Amniotic epithelial cell (primary cell): ENCODE measurements around the gene RTF2.
"Not testable (repeated sequence)": the region's sequence is repeated elsewhere in the genome, so short reads cannot be mapped to it uniquely, and the experiment has no call there.

Experiments
- DNase-seq: peaks from one replicate; pipeline ENCODE4 v3.0.0-alpha.2; 2010; ENCODE audit warnings: low read depth

The RTF2 gene

DNA sequence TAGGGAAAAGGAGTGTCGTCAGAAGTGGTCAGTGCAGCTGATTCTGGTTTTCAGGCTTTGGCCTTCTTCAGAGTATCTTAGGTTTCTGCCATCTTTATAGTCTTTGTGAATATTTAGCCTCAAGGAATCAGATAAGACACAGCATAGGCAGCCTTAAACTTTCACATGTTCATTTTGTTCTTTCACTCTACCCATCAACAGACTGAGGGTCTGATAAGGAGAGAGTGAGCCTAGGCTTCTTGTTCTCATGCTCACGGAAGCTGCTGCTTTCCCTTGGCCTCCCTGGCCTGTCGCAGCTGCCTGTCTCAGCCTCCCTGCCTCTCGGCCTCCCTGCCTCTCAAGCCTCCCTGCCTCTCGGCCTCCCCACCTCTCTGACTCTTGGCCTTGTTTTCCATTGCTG, 20.1 kb downstream of the RTF2 start:
- DNase-seq = no peak

DNA sequence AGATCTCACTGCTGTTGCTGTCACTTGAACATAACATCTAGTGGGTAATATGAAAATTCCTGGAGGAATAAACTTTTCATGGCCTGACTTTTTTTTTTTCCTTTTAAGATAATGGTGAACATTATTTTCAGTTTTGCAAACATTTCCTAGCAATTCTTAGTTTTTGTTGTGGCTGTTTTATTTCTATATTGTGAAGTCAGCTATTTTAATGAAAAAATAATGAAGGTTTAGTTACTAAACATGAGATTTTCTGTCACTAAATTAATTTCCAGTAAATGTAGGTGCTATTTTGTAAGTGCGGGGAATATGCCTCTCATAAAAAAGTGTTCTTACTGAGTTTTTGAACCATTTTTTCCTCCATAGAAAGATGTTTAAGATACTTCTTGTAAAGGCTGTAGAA, 32.7 kb downstream of the RTF2 start:
- no peak for DNase-seq

DNA sequence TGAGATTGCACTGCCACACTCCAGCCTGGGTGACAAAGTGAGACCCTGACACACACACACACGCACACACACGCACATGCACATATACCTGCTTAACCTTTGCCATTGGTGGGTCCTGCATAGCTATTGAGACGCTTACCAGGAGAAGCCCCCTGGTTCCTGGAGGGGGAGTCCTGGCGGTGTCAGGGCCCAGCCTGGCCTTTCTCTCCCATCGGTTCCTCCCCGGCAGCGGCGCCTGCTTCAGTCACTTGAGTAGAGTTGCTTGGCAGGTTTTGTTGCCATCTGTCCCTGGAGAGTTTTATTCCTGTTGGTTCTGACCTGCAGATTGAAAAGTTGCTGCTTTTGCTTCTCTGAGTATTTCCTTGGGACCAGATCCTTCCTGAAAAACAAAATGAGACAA, 35.5 kb downstream of the RTF2 start:
- DNase-seq = no peak

DNA sequence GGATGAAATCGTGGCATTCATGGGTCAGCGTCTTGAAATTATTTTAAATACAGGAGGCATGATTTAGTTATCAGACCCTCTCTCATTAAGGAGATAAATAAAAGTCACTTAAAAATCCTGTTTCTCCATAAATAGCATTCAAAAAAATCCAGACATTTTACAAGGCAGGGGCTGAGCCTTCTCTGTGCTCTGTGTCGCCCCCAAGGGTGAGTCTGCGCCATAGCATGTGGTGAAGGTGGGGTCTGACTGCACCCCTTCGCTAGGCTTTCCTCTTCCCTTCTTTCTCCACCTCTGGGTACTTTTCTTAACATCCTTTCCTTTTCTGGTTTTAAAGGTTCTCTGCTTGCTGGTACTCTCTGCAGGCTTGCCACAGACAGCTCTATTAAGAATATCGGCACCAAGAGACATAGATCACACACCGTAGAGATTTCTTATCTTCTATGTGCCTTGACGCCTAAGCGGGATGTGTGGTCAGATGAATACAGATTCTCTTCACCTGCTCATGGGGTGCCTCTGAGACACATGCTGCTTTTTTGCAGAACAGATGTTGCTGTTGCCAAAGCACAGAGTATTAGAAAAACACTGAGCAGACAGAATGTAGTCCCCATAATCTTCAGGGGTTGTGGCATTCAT, 36.1 kb downstream of the RTF2 start:
- no peak for DNase-seq

DNA sequence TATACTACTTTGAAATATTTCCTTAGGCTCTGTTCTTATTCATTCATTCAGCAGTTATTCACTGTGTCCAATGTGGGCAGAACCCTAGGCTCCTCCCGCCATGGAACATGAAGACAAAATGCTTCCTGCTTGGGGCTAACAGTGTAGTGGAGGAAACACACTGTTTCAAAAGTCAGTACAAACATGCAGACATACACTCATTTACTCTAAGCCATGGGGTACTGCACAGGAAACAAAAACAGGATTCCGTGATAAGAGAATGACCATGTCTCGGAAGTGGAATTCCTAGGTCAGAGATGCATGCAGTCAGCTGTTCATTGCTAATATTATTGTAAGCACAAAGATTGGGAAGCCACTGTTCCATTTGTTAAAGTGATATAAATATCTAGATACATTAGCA, 37.7 kb downstream of the RTF2 start:
- DNase-seq = peak; percentile 51

DNA sequence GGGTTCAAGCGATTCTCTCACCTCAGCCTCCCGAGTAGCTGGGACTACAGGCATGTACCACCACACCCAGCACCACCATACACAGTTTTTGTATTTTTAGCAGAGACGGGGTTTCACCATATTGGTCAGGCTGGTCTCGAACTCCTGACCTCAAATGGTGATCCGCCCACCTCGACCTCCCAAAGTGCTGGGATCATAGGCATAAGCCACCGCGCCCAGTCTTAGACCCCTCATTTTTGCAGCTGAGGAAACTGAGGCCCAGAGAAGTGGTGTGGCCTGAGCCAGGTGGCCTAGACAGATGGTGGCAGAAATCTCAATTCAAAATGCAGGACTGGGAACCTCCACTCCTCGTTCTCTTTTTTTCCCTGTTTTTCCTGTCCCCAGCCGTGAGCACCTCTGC, 43.5 kb downstream of the RTF2 start:
- no peak for DNase-seq

DNA sequence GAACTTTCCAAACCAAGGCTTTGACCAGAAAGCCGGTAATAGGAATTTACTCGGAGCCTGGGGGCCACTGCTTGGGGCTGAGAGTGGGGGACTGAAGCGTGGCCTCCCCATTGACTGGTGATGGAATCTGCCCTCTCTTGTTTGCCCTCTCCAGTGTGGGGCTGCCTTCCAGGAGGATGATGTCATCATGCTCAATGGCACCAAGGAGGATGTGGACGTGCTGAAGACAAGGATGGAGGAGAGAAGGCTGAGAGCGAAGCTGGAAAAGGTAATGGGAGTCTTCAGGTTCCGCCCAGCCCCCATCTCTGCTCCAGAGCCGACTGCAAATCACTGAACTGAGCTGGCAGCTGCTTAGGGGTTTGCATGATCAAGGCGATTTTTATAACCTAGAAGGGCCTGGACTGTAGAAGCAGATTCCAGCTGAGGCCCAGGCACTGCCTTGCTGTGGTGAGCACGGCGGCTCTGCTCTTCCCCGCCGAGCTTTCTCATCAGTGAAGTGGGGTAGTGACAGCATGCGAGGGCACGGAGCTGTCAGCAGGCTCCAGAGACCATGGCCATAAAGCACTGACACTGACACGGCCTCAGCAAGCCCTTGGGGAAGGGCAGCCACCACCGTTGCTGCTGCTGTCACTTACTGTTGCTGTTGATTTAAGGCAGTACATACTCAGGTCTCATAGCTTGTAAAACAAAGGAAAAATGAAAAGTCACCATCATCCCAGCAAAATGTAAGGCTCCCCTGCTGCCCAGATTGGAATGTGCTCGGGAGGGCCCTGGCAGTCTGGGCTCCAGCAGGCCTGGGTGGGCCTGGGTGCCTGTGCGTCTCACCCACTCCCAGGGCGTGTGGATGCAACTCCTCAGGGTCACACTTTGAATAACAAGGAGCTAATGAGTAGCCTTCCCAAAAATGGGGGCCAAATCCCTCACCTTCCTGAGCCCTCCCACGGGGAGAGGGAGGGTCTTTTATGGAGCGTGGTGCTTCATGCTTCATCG, 45.0 kb downstream of the RTF2 start:
- peak; percentile 7 for DNase-seq

DNA sequence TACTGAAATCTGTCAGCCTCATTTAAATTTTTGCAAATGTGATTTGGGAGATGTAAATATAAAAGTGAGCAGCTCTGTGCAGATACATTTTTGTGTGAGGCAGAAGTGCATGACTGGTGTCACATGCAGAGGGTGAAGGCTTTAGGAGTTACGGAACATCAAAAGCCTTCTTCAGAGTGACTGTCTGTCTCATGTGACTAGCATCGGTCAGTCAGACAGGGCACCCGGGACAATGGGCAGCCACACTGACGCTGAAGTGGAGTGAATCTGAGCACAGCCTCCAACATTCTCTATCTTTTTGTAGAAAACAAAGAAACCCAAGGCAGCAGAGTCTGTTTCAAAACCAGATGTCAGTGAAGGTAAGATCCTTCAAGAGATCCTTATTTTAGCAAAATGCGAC, 48.2 kb downstream of the RTF2 start:
- DNase-seq = no peak

DNA sequence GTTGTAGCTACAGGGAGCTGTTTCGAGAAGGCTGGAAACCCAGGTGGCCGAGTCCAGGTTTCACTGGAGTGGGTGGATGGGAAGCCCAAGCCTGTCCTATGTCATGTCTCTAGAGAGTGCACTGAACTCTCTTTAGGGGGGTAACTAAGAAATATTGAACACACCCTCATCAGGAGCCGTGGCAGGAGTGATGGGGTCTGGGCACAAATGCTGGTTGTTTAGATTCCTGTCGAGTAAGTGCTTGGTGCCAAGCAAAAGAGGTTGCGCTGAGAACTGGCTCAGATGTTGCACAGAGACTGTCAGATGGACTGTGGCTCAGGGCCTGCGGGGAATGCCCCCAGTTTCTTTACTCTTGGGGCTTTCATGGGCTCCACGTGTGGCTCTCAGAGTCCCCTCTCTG, 48.8 kb downstream of the RTF2 start:
- DNase-seq = no peak

DNA sequence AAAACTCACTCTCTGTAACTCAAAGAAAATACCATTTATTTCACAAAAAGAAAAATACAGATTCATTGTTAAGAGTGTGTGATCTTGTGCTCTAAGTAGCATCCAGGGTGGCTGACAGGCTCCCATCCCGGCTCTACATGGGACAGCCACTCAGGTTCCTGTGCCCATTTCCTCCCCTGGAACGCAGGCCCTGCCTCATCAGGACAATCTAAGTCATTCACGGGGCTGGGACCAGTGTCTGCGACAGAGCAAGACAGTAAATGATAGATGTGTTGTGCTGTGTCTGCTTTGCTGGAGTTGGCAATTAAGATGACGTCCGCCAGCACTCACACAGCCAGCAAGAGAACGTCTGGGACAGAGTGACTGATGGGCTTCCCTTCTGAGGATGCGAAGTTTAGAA, 49.2 kb downstream of the RTF2 start:
- no peak for DNase-seq

DNA sequence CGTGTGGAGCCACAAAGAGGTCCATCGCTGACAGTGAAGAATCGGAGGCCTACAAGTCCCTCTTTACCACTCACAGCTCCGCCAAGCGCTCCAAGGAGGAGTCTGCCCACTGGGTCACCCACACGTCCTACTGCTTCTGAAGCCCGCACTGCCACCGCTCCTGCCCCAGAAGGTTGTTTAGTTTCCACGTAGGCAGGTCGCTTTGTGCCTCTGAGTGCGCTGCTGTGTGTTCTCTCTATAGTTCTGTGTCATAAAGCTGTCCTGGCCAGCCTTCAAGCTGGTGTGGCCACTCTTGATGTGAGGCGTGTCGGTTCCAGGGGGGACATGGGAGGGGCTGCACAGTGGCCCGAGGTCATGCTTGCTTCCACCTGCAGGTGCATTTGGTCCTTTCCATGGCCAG, 49.7 kb downstream of the RTF2 start:
- no peak for DNase-seq

DNA sequence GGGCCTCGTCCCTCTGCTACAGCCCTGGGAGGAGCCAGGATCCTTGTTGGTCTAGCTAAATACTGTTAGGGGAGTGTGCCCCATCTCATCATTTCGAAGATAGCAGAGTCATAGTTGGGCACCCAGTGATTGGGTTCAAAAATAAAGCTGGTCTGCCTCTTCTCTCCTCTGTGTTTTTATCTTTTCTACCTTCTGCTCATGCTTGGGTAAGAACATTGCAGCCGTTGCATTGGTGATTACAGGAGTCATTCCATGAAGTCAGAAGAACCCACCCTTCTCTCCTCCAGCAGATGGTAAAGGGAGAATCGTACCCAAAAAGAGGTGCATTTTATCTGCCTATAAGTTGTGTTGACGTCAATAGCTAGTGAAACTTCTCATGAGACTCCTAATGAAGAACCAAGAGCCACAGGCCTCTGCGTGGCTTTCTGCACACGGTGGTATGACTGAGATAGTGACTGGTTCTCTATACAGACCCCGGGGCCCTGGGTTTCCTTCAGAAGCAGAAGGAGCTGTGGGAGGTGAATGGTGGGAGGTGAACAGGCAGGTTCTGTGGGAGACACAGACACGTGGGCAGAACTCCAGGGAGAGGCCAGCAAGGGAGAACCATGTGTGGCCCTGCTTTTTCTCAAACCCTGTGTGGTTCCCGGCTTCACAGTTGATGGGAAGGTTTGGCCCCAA, 50.4 kb downstream of the RTF2 start:
- no peak for DNase-seq

DNA sequence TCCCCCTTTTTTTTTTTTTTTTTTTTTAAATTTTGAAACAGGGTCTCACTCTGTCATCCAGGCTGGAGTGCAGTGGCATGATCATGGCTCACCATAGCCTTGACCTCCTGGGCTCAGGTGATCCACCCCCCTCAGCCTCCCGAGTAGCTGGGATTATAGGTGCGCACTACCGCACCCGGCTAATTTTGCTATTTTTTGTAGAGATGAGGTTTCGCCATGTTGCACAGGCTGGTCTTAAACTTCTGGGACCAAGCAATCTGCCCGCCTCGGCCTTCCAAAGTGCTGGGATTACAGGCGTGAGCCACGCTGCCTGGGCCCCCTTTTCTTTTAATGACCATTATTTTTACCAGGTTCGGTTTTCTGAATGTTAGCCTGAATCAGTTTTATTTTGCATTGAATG, 51.1 kb downstream of the RTF2 start:
- DNase-seq = no peak

DNA sequence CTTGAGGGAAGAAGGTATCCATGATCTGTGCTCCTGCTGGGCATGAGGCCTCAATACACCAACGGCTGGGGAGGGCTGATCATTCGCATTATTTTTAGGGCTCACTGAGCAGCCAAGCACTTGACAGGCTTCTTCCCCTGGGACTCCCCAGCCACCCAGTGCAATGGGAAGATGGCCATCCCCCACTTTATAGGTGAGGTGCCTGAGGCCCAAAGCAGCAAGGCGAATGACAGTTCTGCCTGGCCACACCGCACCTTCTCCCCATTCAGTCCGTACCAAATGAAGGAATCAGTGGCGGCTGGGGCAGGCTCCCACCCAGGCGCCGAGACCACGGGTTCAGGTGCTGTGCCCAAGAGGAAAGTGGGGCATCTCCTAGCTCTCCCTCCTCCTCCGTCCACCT, 51.8 kb downstream of the RTF2 start:
- no peak for DNase-seq

DNA sequence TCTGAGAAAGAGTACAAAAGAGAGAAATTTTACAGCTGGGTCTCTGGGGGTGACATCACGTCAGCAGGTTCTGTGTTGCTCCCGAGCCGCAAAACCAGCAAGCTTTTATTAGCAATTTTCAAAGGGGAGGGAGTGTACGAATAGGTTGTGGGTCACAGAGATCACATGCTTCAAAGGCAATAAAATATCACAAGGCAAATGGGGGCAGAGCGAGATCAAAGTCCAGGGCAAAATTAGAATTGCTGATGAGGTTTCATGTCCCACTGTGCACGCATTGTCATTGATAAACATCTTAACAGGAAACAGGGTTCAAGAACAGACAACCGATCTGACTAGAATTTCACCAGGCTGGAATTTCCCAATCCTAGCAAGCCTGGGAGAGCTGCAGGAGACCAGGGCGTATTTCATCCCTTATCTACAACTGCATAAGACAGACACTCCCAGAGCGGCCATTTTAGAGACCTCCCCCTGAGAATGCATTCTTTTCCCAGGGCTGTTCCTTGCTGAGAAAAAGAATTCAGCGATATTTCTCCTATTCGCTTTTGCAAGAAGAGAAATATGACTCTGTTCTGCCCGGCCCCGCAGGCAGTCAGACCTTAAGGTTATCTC, 52.4 kb downstream of the RTF2 start:
- DNase-seq = peak; percentile 26

DNA sequence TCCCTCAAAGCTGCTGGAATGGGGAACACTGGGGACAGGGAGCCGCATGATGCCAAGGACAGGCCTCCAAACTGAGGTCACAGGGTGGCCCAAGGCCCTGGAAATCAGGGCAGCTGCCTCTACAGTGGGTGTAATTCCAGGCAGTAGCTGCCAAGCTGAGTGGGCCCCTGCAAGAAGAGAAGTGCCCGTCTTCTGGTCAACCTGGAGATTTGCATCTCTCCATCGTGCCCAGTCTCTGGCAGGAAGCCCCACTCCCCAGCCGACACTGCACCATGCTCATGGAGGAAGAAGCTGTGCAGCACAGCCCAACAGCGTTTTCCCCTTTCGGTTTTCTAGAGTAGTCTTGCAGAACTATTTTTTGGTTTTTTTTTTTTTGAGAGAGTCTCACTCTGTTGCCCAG, 53.9 kb downstream of the RTF2 start:
- DNase-seq = no peak

DNA sequence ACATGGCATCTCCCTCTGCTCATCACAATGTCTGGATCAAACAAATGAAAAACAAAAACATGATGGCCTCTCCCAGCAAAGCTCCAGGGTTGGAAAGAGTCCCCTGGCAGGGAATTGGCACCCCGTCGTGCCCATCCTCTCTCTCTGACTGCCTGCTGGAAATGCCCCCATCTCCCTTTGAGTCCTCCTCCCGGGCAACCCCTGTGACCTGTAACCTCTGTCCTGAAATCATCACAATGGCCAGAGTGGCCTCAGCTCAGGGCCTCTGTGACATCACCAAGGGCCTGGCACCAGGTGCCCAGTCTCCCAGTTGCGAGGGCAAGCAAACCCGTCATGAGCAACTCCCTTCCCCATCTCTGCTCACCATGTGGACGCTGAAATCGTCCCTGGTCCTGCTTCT, 56.0 kb downstream of the RTF2 start, which contains the start of gene FAM209A:
FAM209A (plus strand) TSS at position 301 of the 400 bp plus-strand sequence; CDS start at position 366, 65 bp downstream.
- not testable (repeated sequence) for DNase-seq

DNA sequence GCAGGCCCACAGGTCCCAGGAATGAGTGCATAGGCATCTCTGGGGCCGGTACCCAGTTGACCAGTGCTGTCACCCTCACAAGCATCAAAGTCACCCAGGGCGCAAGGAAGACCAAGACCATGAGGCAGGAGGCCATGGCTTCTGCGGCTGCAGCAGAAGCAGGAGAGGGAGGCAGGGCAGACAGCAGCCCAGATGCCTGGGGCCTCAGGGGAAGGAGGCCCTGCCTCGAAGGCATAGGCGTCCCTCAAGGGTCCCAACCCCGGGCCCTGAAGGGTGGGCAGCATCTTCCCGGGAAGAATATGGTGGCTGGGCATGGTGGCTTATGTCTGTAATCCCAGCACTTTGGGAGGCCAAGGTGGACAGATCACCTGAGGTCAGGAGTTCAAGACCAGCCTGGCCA, 59.1 kb downstream of the RTF2 start:
- no peak for DNase-seq

DNA sequence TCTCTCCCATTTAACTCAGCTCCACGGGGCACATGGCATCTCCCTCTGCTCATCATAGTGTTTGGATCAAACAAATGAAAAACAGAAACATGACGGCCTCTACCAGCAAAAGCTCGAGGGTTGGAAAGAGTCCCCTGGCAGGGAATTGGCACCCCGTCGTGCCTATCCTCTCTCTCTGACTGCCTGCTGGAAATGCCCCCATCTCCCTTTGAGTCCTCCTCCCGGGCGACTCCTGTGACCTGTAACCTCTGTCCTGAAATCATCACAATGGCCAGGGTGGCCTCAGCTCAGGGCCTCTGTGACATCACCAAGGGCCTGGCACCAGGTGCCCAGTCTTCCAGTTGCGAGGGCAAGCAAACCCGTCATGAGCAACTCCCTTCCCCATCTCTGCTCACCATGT, 64.5 kb downstream of the RTF2 start, which contains the start of gene FAM209B:
FAM209B (plus strand) TSS at position 301 of the 400 bp plus-strand sequence; CDS start at position 397, 96 bp downstream.
- not testable (repeated sequence) for DNase-seq

DNA sequence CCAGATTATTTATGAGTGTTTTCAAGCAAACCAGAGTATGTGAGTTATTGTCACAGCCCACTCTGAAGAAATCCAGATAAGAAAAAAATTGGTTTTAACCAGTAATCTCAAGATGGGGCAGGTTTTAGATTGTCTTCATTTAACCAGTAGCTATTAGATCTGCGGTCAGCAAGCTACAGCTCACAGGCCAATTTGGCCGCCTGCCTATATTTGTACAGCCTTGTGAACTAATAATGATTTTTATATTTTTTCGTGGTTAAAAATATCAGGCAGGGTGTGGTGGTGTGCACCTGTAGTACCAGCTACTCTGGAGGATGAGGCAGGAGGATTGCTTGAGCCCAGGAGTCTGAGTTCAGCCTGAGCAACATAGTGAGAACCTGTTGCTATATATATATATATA, 69.6 kb downstream of the RTF2 start:
- DNase-seq = no peak

DNA sequence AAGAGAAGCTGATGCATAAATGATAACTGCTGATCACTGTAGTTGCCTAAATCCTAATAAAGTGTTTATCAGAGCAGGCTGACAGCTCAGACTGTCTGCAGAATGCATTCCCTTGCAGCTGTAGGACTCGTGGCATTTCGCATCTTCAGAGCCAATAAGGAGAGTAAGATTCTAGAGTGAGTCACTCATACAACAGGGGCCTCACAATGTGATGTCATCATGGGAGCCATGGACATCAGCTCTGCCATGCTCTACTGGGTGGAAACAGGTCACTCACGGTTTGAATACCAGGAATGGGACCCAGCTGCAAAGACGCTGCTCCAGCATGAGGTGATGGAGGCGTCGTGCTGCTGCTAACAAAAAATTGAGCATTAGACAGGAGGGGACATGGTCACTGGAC, 72.0 kb downstream of the RTF2 start:
- DNase-seq = peak; percentile 9

DNA sequence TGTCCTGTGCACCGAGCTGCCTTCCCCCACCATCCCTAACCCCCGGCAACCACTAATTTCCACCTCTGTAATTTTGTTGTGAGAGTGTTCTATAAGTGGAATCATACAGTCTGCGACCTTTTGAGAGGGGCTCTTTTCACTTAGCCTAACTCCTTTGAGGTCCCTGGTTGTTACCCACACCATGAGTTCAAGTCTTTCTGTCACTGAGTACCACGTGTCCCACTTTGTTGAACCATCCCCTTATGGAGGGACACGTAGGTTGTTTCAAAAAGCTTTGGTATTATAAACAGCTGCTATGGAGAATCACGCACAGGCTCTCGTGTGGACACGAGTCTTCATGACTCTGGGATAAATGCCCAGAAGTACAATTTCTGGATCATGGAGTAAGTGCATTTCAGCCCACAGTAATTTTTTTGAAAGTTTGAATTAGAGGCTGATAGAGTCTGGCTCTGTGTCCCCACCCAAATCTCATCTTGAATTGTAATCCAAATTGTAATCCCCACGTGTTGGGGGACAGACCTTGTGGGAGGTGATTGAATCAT, 74.1 kb downstream of the RTF2 start:
- no peak for DNase-seq
